Activated naive CD4-positive, alpha-beta T cell treated with anti-CD3 and anti-CD28 coated beads, Interleukin-2, amount 50 U/mL, for 24 hours (primary cell): Measurements from ENCODE around the gene IFT122.
"Not testable (repeated sequence)": the region's sequence is repeated elsewhere in the genome, so short reads cannot be mapped to it uniquely, and the experiment has no call there.

Source experiments
- H3K27ac Mint-ChIP-seq: one replicate; pipeline ENCODE4 v1.8.0; 2021; ENCODE audit warnings: mild to moderate bottlenecking, mixed read lengths
- H3K27me3 Mint-ChIP-seq: one replicate; pipeline ENCODE4 v1.8.0; 2021; ENCODE audit warnings: mixed read lengths
- H3K36me3 Mint-ChIP-seq: one replicate; pipeline ENCODE4 v1.8.0; 2021; ENCODE audit warnings: mixed read lengths
- H3K4me1 Mint-ChIP-seq: one replicate; pipeline ENCODE4 v1.8.0; 2021; ENCODE audit warnings: mixed read lengths
- H3K4me3 Mint-ChIP-seq: one replicate; pipeline ENCODE4 v1.8.0; 2021; ENCODE audit warnings: mild to moderate bottlenecking, mixed read lengths
- H3K9me3 Mint-ChIP-seq: one replicate; pipeline ENCODE4 v1.8.0; 2021; ENCODE audit warnings: mixed read lengths

IFT122 gene

DNA sequence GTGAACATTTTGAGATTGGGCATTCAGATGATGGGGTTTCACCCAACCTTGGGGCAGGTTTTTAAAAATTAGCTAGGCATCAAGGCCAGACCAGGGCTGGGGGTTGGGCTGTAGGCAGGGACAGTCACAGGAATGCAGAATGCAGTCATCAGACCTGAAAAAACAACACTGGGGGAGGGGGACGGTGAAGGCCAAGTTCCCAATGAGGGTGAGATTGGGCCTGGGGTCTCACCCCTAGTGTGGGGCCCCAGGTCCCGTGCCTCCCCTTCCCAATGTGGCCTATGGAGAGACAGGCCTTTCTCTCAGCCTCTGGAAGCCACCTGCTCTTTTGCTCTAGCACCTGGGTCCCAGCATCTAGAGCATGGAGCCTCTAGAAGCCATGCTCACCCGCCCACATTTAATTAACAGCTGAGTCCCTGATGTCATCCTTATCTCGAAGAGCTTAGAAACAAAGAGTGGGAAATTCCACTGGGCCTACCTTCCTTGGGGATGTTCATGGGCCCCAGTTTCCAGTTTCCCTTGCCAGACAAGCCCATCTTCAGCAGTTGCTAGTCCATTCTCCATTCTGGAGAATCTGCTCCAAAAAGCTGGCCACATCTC lies 94.5 kb downstream of the IFT122 start:
- Mint-ChIP-seq H3K4me3 (no peak overlapping the region), H3K27me3 (no peaks in the 10 kb centered on the region), H3K9me3 (no peaks in the 10 kb centered on the region), H3K27ac (no peak overlapping the region), H3K4me1 (no peaks in the 10 kb centered on the region), H3K36me3 (no peaks in the 10 kb centered on the region)

DNA sequence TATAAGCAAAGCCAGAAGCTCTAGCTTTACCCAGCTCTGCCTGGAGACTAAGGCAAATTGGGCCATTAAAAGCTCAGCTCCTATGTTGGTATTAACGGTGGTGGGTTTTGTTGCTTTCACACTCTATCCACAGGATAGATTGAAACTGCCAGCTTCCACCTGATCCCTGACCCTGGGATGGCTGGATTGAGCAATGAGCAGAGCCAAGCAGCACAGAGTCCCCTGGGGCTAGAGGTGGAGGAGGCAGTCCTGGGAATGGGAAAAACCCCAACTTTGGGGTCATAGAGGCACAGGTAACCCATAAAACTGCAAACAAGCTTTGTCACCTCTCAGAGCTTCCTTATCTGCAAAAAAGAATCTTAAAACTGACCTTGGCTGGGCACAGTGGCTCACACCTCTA lies 95.1 kb downstream of the IFT122 start:
- Mint-ChIP-seq H3K4me3 (no peak overlapping the region), H3K4me1 (no peaks in the 10 kb centered on the region), H3K36me3 (no peaks in the 10 kb centered on the region), H3K27ac (no peak overlapping the region), H3K9me3 (no peaks in the 10 kb centered on the region), H3K27me3 (no peaks in the 10 kb centered on the region)

DNA sequence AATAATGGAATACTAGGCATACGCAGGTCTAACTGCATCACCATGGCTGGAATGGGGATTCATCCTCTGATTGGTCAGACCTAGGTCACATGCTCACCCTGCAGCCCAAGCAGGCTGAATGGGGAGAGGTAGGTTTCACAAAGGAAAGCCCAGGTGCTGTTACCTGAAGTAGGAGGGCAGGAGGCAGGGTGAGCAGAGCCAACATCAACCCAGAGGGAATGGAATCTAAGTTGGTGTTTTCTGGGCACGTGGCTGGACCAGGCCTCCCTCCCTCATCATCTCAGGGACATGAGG lies 96.3 kb downstream of the IFT122 start:
- Mint-ChIP-seq H3K36me3 (no peaks in the 10 kb centered on the region), H3K27me3 (no peaks in the 10 kb centered on the region), H3K4me1 (no peaks in the 10 kb centered on the region), H3K4me3 (no peak overlapping the region), H3K27ac (no peak overlapping the region), H3K9me3 (no peaks in the 10 kb centered on the region)

- H3K27me3 Mint-ChIP-seq = no peaks in the 10 kb centered on the region
- H3K4me3 Mint-ChIP-seq = no peak overlapping the region
- no peaks in the 10 kb centered on the region for H3K36me3 Mint-ChIP-seq
- H3K27ac Mint-ChIP-seq = no peak overlapping the region
- H3K9me3 Mint-ChIP-seq = no peaks in the 10 kb centered on the region
- no peaks in the 10 kb centered on the region for H3K4me1 Mint-ChIP-seq
These were observed 96.8 kb downstream of the IFT122 start for GRCh38 chr3:129536804-129537203.

GRCh38 chr3:129539206-129539605 lies 99.2 kb downstream of the IFT122 start:
- Mint-ChIP-seq H3K4me3 (no peak overlapping the region), H3K9me3 (no peaks in the 10 kb centered on the region)

GRCh38 chr3:129540776-129541516 lies 100.9 kb downstream of the IFT122 start:
- Mint-ChIP-seq H3K4me3 (no peak overlapping the region), H3K4me1 (no peaks in the 10 kb centered on the region), H3K27me3 (no peaks in the 10 kb centered on the region), H3K36me3 (no peaks in the 10 kb centered on the region), H3K9me3 (no peaks in the 10 kb centered on the region), H3K27ac (no peak overlapping the region)

More at GRCh38 chr3:129539206-129539605, 99.2 kb downstream of the IFT122 start:
- no peaks in the 10 kb centered on the region for H3K4me1 Mint-ChIP-seq
- no peak overlapping the region for H3K27ac Mint-ChIP-seq
- H3K36me3 Mint-ChIP-seq = no peaks in the 10 kb centered on the region
- no peaks in the 10 kb centered on the region for H3K27me3 Mint-ChIP-seq

GRCh38 chr3:129542747-129543146 lies 102.7 kb downstream of the IFT122 start:
- Mint-ChIP-seq H3K4me3 (no peak overlapping the region), H3K27ac (no peak overlapping the region), H3K4me1 (no peaks in the 10 kb centered on the region), H3K27me3 (no peaks in the 10 kb centered on the region), H3K36me3 (no peaks in the 10 kb centered on the region), H3K9me3 (no peaks in the 10 kb centered on the region)

- H3K27me3 Mint-ChIP-seq = no peaks in the 10 kb centered on the region
- no peaks in the 10 kb centered on the region for H3K4me1 Mint-ChIP-seq
- no peak within 1 kb of the TSS for H3K4me3 Mint-ChIP-seq
- no peaks in the 10 kb centered on the region for H3K36me3 Mint-ChIP-seq
- no peaks in the 10 kb centered on the region for H3K9me3 Mint-ChIP-seq
- no peak within 1 kb of the TSS for H3K27ac Mint-ChIP-seq
These were observed 103.2 kb downstream of the IFT122 start, which contains the start of gene H1-8 for GRCh38 chr3:129543156-129543790. Gene H1-8 (plus strand): TSS chr3:129543175. CDS start chr3:129543219, 44 bp downstream.

DNA sequence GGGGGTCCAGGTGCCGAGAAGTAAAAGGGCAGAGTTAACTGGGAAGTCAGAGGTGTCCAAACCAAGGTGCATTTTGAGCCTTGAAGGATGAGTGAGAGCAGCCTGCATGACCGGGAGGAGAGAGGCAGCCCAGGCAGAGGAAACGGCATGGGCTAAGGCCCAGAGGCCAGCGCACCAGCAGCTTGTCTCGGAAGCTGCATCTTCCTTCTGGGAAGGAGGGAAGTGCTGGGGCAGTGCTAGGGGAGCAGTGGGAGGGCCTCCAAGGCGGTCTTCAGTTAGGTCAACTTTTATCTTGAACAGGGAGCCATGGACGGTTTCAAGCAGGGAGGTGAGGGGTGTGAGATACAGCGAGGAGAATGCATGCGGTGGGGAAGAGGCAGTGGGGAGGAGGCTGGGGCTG lies 104.0 kb downstream of the IFT122 start:
- Mint-ChIP-seq H3K27ac (no peak overlapping the region), H3K9me3 (no peaks in the 10 kb centered on the region), H3K4me1 (no peaks in the 10 kb centered on the region), H3K4me3 (no peak overlapping the region), H3K27me3 (no peaks in the 10 kb centered on the region), H3K36me3 (no peaks in the 10 kb centered on the region)

- H3K4me3 Mint-ChIP-seq, H3K36me3 Mint-ChIP-seq, H3K4me1 Mint-ChIP-seq, H3K27ac Mint-ChIP-seq, H3K9me3 Mint-ChIP-seq, H3K27me3 Mint-ChIP-seq: not testable (repeated sequence)
These were observed 105.9 kb downstream of the IFT122 start for GRCh38 chr3:129545951-129546350.

- Mint-ChIP-seq H3K27ac (no peak overlapping the region), H3K4me3 (no peak overlapping the region), H3K27me3 (no peaks in the 10 kb centered on the region), H3K36me3 (no peaks in the 10 kb centered on the region), H3K9me3 (no peaks in the 10 kb centered on the region), H3K4me1 (no peaks in the 10 kb centered on the region)
These were observed 107.2 kb downstream of the IFT122 start for GRCh38 chr3:129547241-129547640.

DNA sequence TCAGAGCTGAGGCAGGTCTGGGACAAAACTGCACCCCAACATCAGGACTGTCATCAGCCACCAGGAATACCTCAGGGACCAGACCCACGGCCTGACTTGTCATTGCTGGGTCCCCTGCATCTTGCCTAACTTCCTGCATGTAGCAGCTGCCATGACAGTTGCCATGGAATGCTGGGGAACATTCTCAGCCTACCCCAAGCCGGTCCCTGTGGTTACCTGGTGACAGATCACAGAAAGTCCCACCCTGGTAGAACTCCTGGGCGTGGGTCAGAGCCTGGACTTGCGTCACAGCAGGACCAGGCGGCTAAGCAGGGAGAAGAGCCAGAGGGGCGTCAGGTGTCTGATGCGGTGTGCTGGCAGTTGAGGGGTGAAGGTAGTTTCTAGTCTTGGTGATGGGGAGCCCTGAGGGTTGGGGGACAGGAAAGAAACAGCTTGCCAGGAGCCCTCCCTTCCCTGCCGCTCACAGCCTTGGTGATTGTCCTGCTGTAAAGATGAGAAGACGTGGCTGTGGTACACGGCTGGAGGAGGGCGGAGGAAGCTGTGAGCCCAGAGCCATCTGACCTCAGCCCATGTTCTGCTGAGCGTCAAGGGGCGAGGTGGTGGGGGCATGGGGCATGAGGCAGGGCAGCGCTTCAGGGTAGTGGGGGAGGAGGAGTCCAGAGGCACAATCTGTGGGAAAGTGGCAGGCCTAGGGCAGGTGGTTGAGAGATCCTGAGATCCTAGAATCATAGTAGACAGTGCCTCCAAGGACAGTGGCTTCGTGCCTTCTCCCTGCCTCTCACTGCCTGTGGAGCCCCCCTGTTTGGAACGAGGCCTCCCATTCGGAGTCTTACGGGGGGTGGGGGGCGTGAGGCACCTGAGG lies 108.3 kb downstream of the IFT122 start:
- Mint-ChIP-seq H3K27me3 (no peaks in the 10 kb centered on the region), H3K4me1 (no peaks in the 10 kb centered on the region), H3K9me3 (no peaks in the 10 kb centered on the region), H3K27ac (no peak overlapping the region), H3K36me3 (no peaks in the 10 kb centered on the region), H3K4me3 (no peak overlapping the region)

GRCh38 chr3:129549006-129549800 lies 109.2 kb downstream of the IFT122 start:
- no peak overlapping the region for H3K4me3 Mint-ChIP-seq
- H3K4me1 Mint-ChIP-seq = peaks cover 7% of the 10 kb centered on the region
- H3K27ac Mint-ChIP-seq = no peak overlapping the region
- no peaks in the 10 kb centered on the region for H3K27me3 Mint-ChIP-seq
- no peaks in the 10 kb centered on the region for H3K9me3 Mint-ChIP-seq
- no peaks in the 10 kb centered on the region for H3K36me3 Mint-ChIP-seq

DNA sequence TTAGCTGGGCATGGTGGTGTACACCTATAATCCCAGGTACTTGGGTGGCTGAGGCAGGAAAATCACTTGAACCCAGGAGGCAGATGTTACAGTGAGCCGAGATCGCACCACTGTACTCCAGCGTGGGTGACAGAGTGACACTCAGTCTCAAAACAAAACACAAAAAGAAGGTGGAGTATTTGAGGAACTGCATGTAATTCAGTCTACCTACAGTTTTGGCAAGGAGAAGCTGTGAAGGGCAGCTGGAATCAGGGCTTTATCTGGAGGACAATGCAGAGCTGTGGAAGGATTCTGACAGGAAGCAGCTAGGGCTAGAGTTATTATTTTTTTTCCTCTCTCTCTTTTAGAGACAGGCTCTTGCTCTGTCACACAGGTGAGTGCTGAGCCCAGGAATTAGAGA lies 109.8 kb downstream of the IFT122 start:
- Mint-ChIP-seq H3K27ac (no peak overlapping the region), H3K9me3 (no peaks in the 10 kb centered on the region), H3K4me3 (no peak overlapping the region), H3K4me1 (peaks cover 7% of the 10 kb centered on the region), H3K27me3 (no peaks in the 10 kb centered on the region), H3K36me3 (no peaks in the 10 kb centered on the region)
